GM19239 (cell line): Measurements from ENCODE around the gene HERC2.
"Not testable (repeated sequence)": the region's sequence is repeated elsewhere in the genome, so short reads cannot be mapped to it uniquely, and the experiment has no call there.

Experiments used
- DNase-seq: peaks from one replicate; pipeline ENCODE4 v3.0.0; 2011; ENCODE audit warnings: low spot score; ENCODE audit not compliant: insufficient read length
- FAIRE-seq: peaks from 2 replicates; lab custom pipeline; 2011; peaks lifted over from hg19 to GRCh38; lab: Jason Lieb, UNC

HERC2 gene

GRCh38 chr15:28228990-28229640 is 92.9 kb downstream of the HERC2 start:
- DNase-seq, FAIRE-seq: not testable (repeated sequence)

- FAIRE-seq (no peak), DNase-seq (no peak)
Observed at GRCh38 chr15:28228096-28228495, 93.9 kb downstream of the HERC2 start.

GRCh38 chr15:28227303-28227702 is 94.7 kb downstream of the HERC2 start:
- not testable (repeated sequence) for FAIRE-seq, DNase-seq

GRCh38 chr15:28222612-28223011 is 99.4 kb downstream of the HERC2 start:
- FAIRE-seq, DNase-seq: not testable (repeated sequence)

- not testable (repeated sequence) for FAIRE-seq, DNase-seq
Observed at GRCh38 chr15:28221696-28222095, 100.3 kb downstream of the HERC2 start.

- no peak for FAIRE-seq
- DNase-seq = no peak
Observed at GRCh38 chr15:28219116-28219515, 102.9 kb downstream of the HERC2 start.

GRCh38 chr15:28216946-28217546 is 104.9 kb downstream of the HERC2 start:
- DNase-seq, FAIRE-seq: not testable (repeated sequence)

- not testable (repeated sequence) for FAIRE-seq, DNase-seq
Observed at GRCh38 chr15:28215521-28215920, 106.5 kb downstream of the HERC2 start.

GRCh38 chr15:28214006-28214790 is 107.8 kb downstream of the HERC2 start:
- not testable (repeated sequence) for FAIRE-seq, DNase-seq

GRCh38 chr15:28213393-28213792 is 108.6 kb downstream of the HERC2 start:
- not testable (repeated sequence) for DNase-seq, FAIRE-seq

GRCh38 chr15:28208583-28208982 is 113.4 kb downstream of the HERC2 start:
- FAIRE-seq (no peak), DNase-seq (no peak)

GRCh38 chr15:28205640-28206039 is 116.3 kb downstream of the HERC2 start:
- DNase-seq, FAIRE-seq: not testable (repeated sequence)

- FAIRE-seq = not testable (repeated sequence)
Observed at GRCh38 chr15:28203055-28203828, 118.7 kb downstream of the HERC2 start.

GRCh38 chr15:28202124-28202523 is 119.9 kb downstream of the HERC2 start:
- not testable (repeated sequence) for FAIRE-seq, DNase-seq

More at GRCh38 chr15:28203055-28203828, 118.7 kb downstream of the HERC2 start:
- DNase-seq = not testable (repeated sequence)

GRCh38 chr15:28198215-28198614 is 123.8 kb downstream of the HERC2 start:
- not testable (repeated sequence) for DNase-seq, FAIRE-seq

GRCh38 chr15:28197694-28198093 is 124.3 kb downstream of the HERC2 start:
- not testable (repeated sequence) for FAIRE-seq, DNase-seq

- not testable (repeated sequence) for DNase-seq, FAIRE-seq
Observed at GRCh38 chr15:28196581-28196980, 125.4 kb downstream of the HERC2 start.

- no peak for FAIRE-seq
- no peak for DNase-seq
Observed at GRCh38 chr15:28192772-28193171, 129.2 kb downstream of the HERC2 start.

- DNase-seq = no peak
- no peak for FAIRE-seq
Observed at GRCh38 chr15:28191832-28192231, 130.1 kb downstream of the HERC2 start.
